K562 (cell line): ENCODE results near the gene SELPLG. TPM values are rescaled to one million over a fixed set of nuclear protein-coding genes. Genes with fewer than 3 reads are reported as not detected.
A peak's percentile ranks its signal among the peaks of the same experiment; 100 is the strongest.

Experiments used
- ATAC-seq: fragments of 200-7000 bp; cut with Tn5 transposase; 3 replicates; pipeline ENCODE4 v1.9.1; 2020; ENCODE audit warnings: moderate library complexity
- BruUV-seq: library from RNA; stranded (reverse); fragments of 400-500 nt; replicated peaks from 2 replicates; lab custom pipeline; 2021; lab: Mats Ljungman, UMichigan
- CTCF ChIA-PET: fragments of 300-600 bp; formaldehyde crosslinking; extraction: SDS; loops from one replicate; lab custom pipeline; 2021; ENCODE audit warnings: low intra/inter-chr PET ratio; lab: Yijun Ruan, JAX
- POLR2A ChIA-PET: fragments of 300-600, 350-650 bp; sonication (Branson Sonifier 250); formaldehyde crosslinking; extraction: SDS; loops from one replicate; lab custom pipeline; 2021; ENCODE audit warnings: antibody characterized with exemption, inconsistent platforms; lab: Yijun Ruan, JAX
- DNase-seq, 4 experiments: peaks; one replicate each; pipeline versions ENCODE4 v3.0.0 to v3.0.0-alpha.2; 2011 to 2018; ENCODE audit warnings: low spot score in 3 of 4, mixed read lengths in 3 of 4; ENCODE audit errors: extremely low read depth in 1 of 4
- FAIRE-seq: peaks from 2 replicates; lab custom pipeline; 2011; peaks lifted over from hg19 to GRCh38; lab: Jason Lieb, UNC
- H2AFZ ChIP-seq: 2 replicates; pipeline ENCODE4 v1.6.0; 2011; ENCODE audit warnings: low read depth, low read length, control low read depth, inconsistent platforms
- H3K27ac ChIP-seq: fragments of 200-600 bp; 3 replicates; pipeline ENCODE4 v1.8.0; 2011; ENCODE audit warnings: low read depth, mild to moderate bottlenecking, control low read depth, inconsistent platforms, low read length, moderate library complexity, mixed read lengths; ENCODE audit errors: extremely low read depth
- H3K27me3 ChIP-seq, 2 experiments: fragments of 300-600 bp in 1 of 2; 2 replicates in 1 of 2; 3 replicates in 1 of 2; pipeline versions ENCODE4 v1.6.0 to v1.8.0; 2011; ENCODE audit warnings: inconsistent platforms in 2 of 2, low read length in 2 of 2, mild to moderate bottlenecking in 1 of 2, mixed read lengths in 1 of 2, moderate library complexity in 1 of 2; ENCODE audit not compliant: control insufficient read depth in 2 of 2, insufficient read depth in 2 of 2
- H3K36me3 ChIP-seq: fragments of 300-600 bp; 3 replicates; pipeline ENCODE4 v1.8.0; 2011; ENCODE audit warnings: mild to moderate bottlenecking, low read length, inconsistent platforms; ENCODE audit not compliant: control insufficient read depth, insufficient read depth
- H3K4me1 ChIP-seq, 2 experiments: fragments of 200-600 bp in 1 of 2; replicated peaks in 1 of 2; 2 replicates in 1 of 2; 3 replicates in 1 of 2; pipeline versions ENCODE4 v1.5.1 to v1.8.0; 2011; ENCODE audit warnings: inconsistent platforms in 2 of 2, low read length in 2 of 2, mild to moderate bottlenecking in 1 of 2, mixed read lengths in 1 of 2, moderate library complexity in 1 of 2; ENCODE audit not compliant: control insufficient read depth in 2 of 2, insufficient read depth in 2 of 2
- H3K4me2 ChIP-seq: 2 replicates; pipeline ENCODE4 v1.6.1; 2011; ENCODE audit warnings: low read length, control low read depth, inconsistent platforms, mixed read lengths; ENCODE audit not compliant: insufficient read depth
- H3K4me3 ChIP-seq: fragments of 200-600 bp; sonication (generic), shearing (Covaris generic); 2 replicates; pipeline ENCODE4 v1.5.1; 2016; ENCODE audit warnings: control low read depth, inconsistent platforms
- H3K79me2 ChIP-seq: fragments of 200-600 bp; 3 replicates; pipeline ENCODE4 v1.8.0; 2011; ENCODE audit warnings: low read length, inconsistent platforms; ENCODE audit not compliant: control insufficient read depth, insufficient read depth
- H3K9ac ChIP-seq, 2 experiments: 2 replicates each; pipeline versions ENCODE4 v1.6.0 to v1.6.1; 2011; ENCODE audit warnings: low read depth in 2 of 2, low read length in 2 of 2, control low read depth in 1 of 2, inconsistent platforms in 1 of 2, mild to moderate bottlenecking in 1 of 2, mixed read lengths in 1 of 2; ENCODE audit not compliant: insufficient read depth in 1 of 2
- H3K9me1 ChIP-seq: one replicate; pipeline ENCODE4 v1.6.0; 2011; ENCODE audit warnings: inconsistent platforms, mild to moderate bottlenecking, low read length, moderate library complexity; ENCODE audit not compliant: control insufficient read depth, insufficient read depth
- H3K9me3 ChIP-seq: replicated peaks from 2 replicates; pipeline ENCODE4 v1.5.1; 2011; ENCODE audit warnings: low read depth, low read length, inconsistent platforms; ENCODE audit not compliant: control insufficient read depth, insufficient read depth
- H4K20me1 ChIP-seq: replicated peaks from 2 replicates; pipeline ENCODE4 v1.6.1; 2011; ENCODE audit warnings: low read length, inconsistent platforms, mixed read lengths; ENCODE audit not compliant: control insufficient read depth, insufficient read depth
- ATF3 ChIP-seq, 2 experiments: fragments of 450-650 bp in 1 of 2; sonication (generic) in 1 of 2; formaldehyde crosslinking in 1 of 2; IDR thresholded peaks in 1 of 2; conservative IDR thresholded peaks in 1 of 2; 2 replicates each; pipeline versions ENCODE4 v1.6.1 to v1.8.1; 2016 to 2023; ENCODE audit warnings: mild to moderate bottlenecking in 2 of 2, moderate library complexity in 2 of 2, inconsistent platforms in 1 of 2, missing genetic modification reagents in 1 of 2
- HES1 ChIP-seq: fragments of 450-650 bp; IDR thresholded peaks from 2 replicates; pipeline ENCODE4 v1.6.1; 2016; ENCODE audit warnings: low read depth, mild to moderate bottlenecking, moderate library complexity
- JUNB ChIP-seq: fragments of 450-650 bp; formaldehyde crosslinking; conservative IDR thresholded peaks from 2 replicates; pipeline ENCODE4 v1.4.0; 2020; ENCODE audit warnings: mild to moderate bottlenecking
- MAFF ChIP-seq: IDR thresholded peaks from 2 replicates; pipeline ENCODE4 v1.6.1; 2012; ENCODE audit warnings: low read length, improper control_type of control experiment
- MLX ChIP-seq, 2 experiments: fragments of 450-650 bp in 1 of 2; sonication (generic) in 1 of 2; formaldehyde crosslinking; conservative IDR thresholded peaks; 2 replicates each; pipeline versions ENCODE4 v1.4.0 to v1.8.1; 2020 to 2022; ENCODE audit warnings: mild to moderate bottlenecking in 1 of 2, missing genetic modification reagents in 1 of 2
- NFXL1 ChIP-seq: fragments of 450-650 bp; formaldehyde crosslinking; IDR thresholded peaks from 2 replicates; pipeline ENCODE4 v1.4.0; 2021; ENCODE audit warnings: mild to moderate bottlenecking
- PBX2 ChIP-seq, 2 experiments: IDR thresholded peaks in 1 of 2; conservative IDR thresholded peaks in 1 of 2; 2 replicates each; pipeline ENCODE4 v1.6.1; 2016; ENCODE audit warnings: low read depth in 2 of 2, mild to moderate bottlenecking in 1 of 2, missing compliant biosample characterization in 1 of 2, missing genetic modification characterization in 1 of 2, moderate library complexity in 1 of 2
- SMC3 ChIP-seq: conservative IDR thresholded peaks from 2 replicates; pipeline ENCODE4 v1.6.1; 2011; ENCODE audit warnings: low read depth, low read length, improper control_type of control experiment; ENCODE audit not compliant: insufficient read depth
- SREBF2 ChIP-seq: sonication (generic); formaldehyde crosslinking; IDR thresholded peaks from 2 replicates; pipeline ENCODE4 v1.4.0; 2020; ENCODE audit warnings: mild to moderate bottlenecking, missing genetic modification reagents
- TEAD4 ChIP-seq, 2 experiments: sonication (generic) in 1 of 2; formaldehyde crosslinking in 1 of 2; IDR thresholded peaks; 2 replicates each; pipeline versions ENCODE4 v1.6.1 to v1.8.0; 2012 to 2022; ENCODE audit warnings: borderline replicate concordance in 1 of 2, inconsistent platforms in 1 of 2, low read length in 1 of 2, mild to moderate bottlenecking in 1 of 2, missing genetic modification reagents in 1 of 2
- ZNF431 ChIP-seq: sonication (generic); formaldehyde crosslinking; IDR thresholded peaks from 2 replicates; pipeline ENCODE4 v1.8.0; 2022; ENCODE audit warnings: mild to moderate bottlenecking, missing genetic modification reagents
- ZZZ3 ChIP-seq: fragments of 450-650 bp; IDR thresholded peaks from 2 replicates; pipeline ENCODE4 v1.6.1; 2016; ENCODE audit warnings: antibody characterized with exemption, mild to moderate bottlenecking, moderate library complexity
- WGBS: fragments of 100-300 bp; shearing (Covaris generic); methylation state at CpG from one replicate; pipeline ENCODE4 v1.1.6; 2016; ENCODE audit warnings: low coverage, mixed read lengths; ENCODE audit not compliant: insufficient coverage; ENCODE audit errors: missing lambda C conversion rate; 5-methylcytosine and 5-hydroxymethylcytosine counted together
- in situ Hi-C: fragments of 300-500 bp; cut with MboI; formaldehyde crosslinking; loops from 4 replicates; pipeline ENCODE4 v1.15.0; 2018; ENCODE audit warnings: inconsistent platforms, mixed read lengths
- intact Hi-C: fragments of 100-400 bp; cut with micrococcal nuclease; formaldehyde crosslinking; loops from 2 replicates; pipeline ENCODE4 v1.14.2; 2022
- polyA plus RNA-seq, 8 experiments: library from polyadenylated mRNA; depleted of rRNA in 4 of 8; stranded (reverse) in 5 of 8; unstranded in 3 of 8; fragments of >200 nt; fragmentation: Nextera tagmentation in 2 of 8; fragmentation: Illumina TruSeq in 1 of 8; extraction: Ambion mirVana in 2 of 8; extraction: Trizol in 1 of 8; gene quantifications; 2 replicates each; pipeline versions ENCODE4 v1.2.1 to v1.2.3, GENCODE V29; 2011 to 2014; ENCODE audit warnings: inconsistent platforms in 1 of 8, missing spikeins in 1 of 8
- total RNA-seq, 7 experiments: library from RNA; depleted of rRNA in 6 of 7; stranded (reverse); fragments of >200 nt in 6 of 7; fragmentation: Illumina TruSeq in 2 of 7; extraction: Trizol in 2 of 7; gene quantifications; 2 replicates each; pipeline versions ENCODE4 v1.2.1 to v1.2.3, GENCODE V29; 2011 to 2021; ENCODE audit warnings: low replicate concordance in 1 of 7

SELPLG gene
- total and polyA plus RNA-seq, 9 of the 15 experiments (the other 6 are each of a cell fraction or from before 2014, with no cell fraction given): 0.22 to 10.2 (median 1.7) TPM

GRCh38 chr12:108605000-108605689, 28.5 kb downstream of the SELPLG start:
- no peak overlapping the region for H2AFZ ChIP-seq
- H4K20me1 ChIP-seq: no peaks in the 10 kb centered on the region
- peak; percentile 80 for FAIRE-seq
- intact Hi-C loops (no loop called here), in situ Hi-C loops (no loop called here)
- H3K36me3 ChIP-seq: no peaks in the 10 kb centered on the region
- H3K9me3 ChIP-seq: no peaks in the 10 kb centered on the region
- no peak overlapping the region for H3K4me3 ChIP-seq
- BruUV-seq: no TSS peak
- no peaks in the 10 kb centered on the region for H3K27me3 ChIP-seq
- CTCF ChIA-PET: no interaction called here
- no peak overlapping the region for H3K27ac ChIP-seq
- peaks cover 3% of the 10 kb centered on the region for H3K9me1 ChIP-seq
- peaks cover 7 to 14% of the 10 kb centered on the region in 2 experiments for H3K4me1 ChIP-seq
- H3K79me2 ChIP-seq: no peaks in the 10 kb centered on the region
- H3K4me2 ChIP-seq: no peak overlapping the region
- no peak overlapping the region for H3K9ac ChIP-seq
- 0 out of 3 replicates have a peak, but pooled peaks have one; percentile 17 for ATAC-seq
- POLR2A ChIA-PET: interaction anchor here (0.6 to 0.9 kb wide), 3 partner anchors 9 to 75 kb away, joined by 3 to 5 read pairs (median 3); no protein-coding TSS in a partner anchor
- WGBS: 0% methylated on average over 3 of the region's 3 CpGs
- no peak for DNase-seq
- TF ChIP-seq ZNF431 (CRISPR knock-in tag) (0 out of 2 replicates have a peak, but pooled peaks have one; percentile 17), NFXL1 (CRISPR knock-in tag) (no peak), MLX (CRISPR knock-in tag; conservative IDR thresholded peaks at IDR 0.05) (no peak), TEAD4 (IDR thresholded peaks at IDR 0.05; ENCODE audit: low read length) (no peak), TEAD4 (CRISPR knock-in tag; IDR thresholded peaks at IDR 0.05; ENCODE audit: borderline replicate concordance) (0 out of 2 replicates have a peak, but pooled peaks have one; percentile 39), SMC3 (no peak), PBX2 (CRISPR knock-in tag; IDR thresholded peaks at IDR 0.05; ENCODE audit: low read depth) (no peak), PBX2 (tag; conservative IDR thresholded peaks at IDR 0.05; ENCODE audit: low read depth) (0 out of 2 replicates have a peak, but pooled peaks have one; percentile 13), JUNB (CRISPR knock-in tag) (no peak), HES1 (no peak), ZZZ3 (no peak), MAFF (no peak), ATF3 (IDR thresholded peaks at IDR 0.05) (peak; percentile 45; the same call in 1 of the 2 replicates), ATF3 (CRISPR knock-in tag; conservative IDR thresholded peaks at IDR 0.05) (no peak), SREBF2 (CRISPR knock-in tag) (no peak)
